Naive thymus-derived CD4-positive, alpha-beta T cell (primary cell): ENCODE data around the gene EVX2. TPM values are rescaled to one million over a fixed set of nuclear protein-coding genes. Genes with fewer than 3 reads are reported as not detected.
A peak's percentile ranks its signal among the peaks of the same experiment; 100 is the strongest.

ENCODE experiments used
- ATAC-seq: fragments of 150-1000 bp; cut with Tn5 transposase; 2 replicates; pipeline ENCODE4 v1.10.0; 2021; ENCODE audit warnings: mild to moderate bottlenecking, moderate library complexity
- CTCF ChIA-PET: fragments of 350-600 bp; sonication (Branson Sonifier 250); formaldehyde crosslinking; loops from one replicate; lab custom pipeline; 2021; ENCODE audit warnings: antibody characterized with exemption; lab: Charles Lee
- POLR2A ChIA-PET: fragments of 350-600 bp; sonication (Branson Sonifier 250); formaldehyde crosslinking; loops from one replicate; lab custom pipeline; 2021; ENCODE audit warnings: antibody characterized with exemption, inconsistent platforms; lab: Charles Lee
- DNase-seq, 9 donors: peaks; one replicate each; pipeline versions ENCODE4 v3.0.0 to v3.0.0-alpha.2; 2020 to 2022; ENCODE audit warnings: mixed read lengths in 1 of 9
- H3K27ac ChIP-seq: one replicate; pipeline ENCODE4 v1.7.0; 2013; ENCODE audit warnings: mild to moderate bottlenecking, low read depth, low read length, moderate library complexity
- H3K27me3 ChIP-seq, 2 donors: one replicate each; pipeline ENCODE4 v1.7.0; 2013; ENCODE audit warnings: low read length in 2 of 2, mild to moderate bottlenecking in 2 of 2, moderate library complexity in 2 of 2; ENCODE audit not compliant: control insufficient read depth in 2 of 2, insufficient read depth in 2 of 2
- H3K36me3 ChIP-seq, 3 experiments: 1 replicate in 2 of 3; 2 replicates in 1 of 3; pipeline ENCODE4 v1.7.0; 2013; ENCODE audit warnings: low read length in 3 of 3, mild to moderate bottlenecking in 3 of 3, moderate library complexity in 1 of 3; ENCODE audit not compliant: insufficient read depth in 3 of 3, control insufficient read depth in 2 of 3
- H3K4me1 ChIP-seq, 2 donors: one replicate each; pipeline ENCODE4 v1.7.0; 2013; ENCODE audit warnings: low read length in 2 of 2, mild to moderate bottlenecking in 2 of 2, moderate library complexity in 1 of 2; ENCODE audit not compliant: control insufficient read depth in 2 of 2, insufficient read depth in 2 of 2
- H3K4me3 ChIP-seq: 2 replicates; pipeline ENCODE4 v1.7.0; 2013; ENCODE audit warnings: mild to moderate bottlenecking, low read length
- H3K9me3 ChIP-seq, 3 experiments: 1 replicate in 2 of 3; 2 replicates in 1 of 3; pipeline ENCODE4 v1.7.0; 2013; ENCODE audit warnings: low read length in 3 of 3; ENCODE audit not compliant: control insufficient read depth in 2 of 3
- H3K27ac Mint-ChIP-seq, 9 donors: one replicate each; pipeline ENCODE4 v1.8.0; 2020 to 2022; ENCODE audit warnings: mixed read lengths in 9 of 9, mild to moderate bottlenecking in 8 of 9, moderate library complexity in 5 of 9, inconsistent platforms in 2 of 9
- H3K27me3 Mint-ChIP-seq, 5 donors: one replicate each; pipeline ENCODE4 v1.8.0; 2021 to 2022; ENCODE audit warnings: mixed read lengths in 5 of 5, mild to moderate bottlenecking in 1 of 5
- H3K36me3 Mint-ChIP-seq, 5 donors: one replicate each; pipeline ENCODE4 v1.8.0; 2020 to 2022; ENCODE audit warnings: mixed read lengths in 5 of 5, mild to moderate bottlenecking in 3 of 5, inconsistent platforms in 1 of 5
- H3K4me1 Mint-ChIP-seq, 7 donors: one replicate each; pipeline ENCODE4 v1.8.0; 2020 to 2022; ENCODE audit warnings: mixed read lengths in 7 of 7, mild to moderate bottlenecking in 3 of 7, inconsistent platforms in 1 of 7
- H3K4me3 Mint-ChIP-seq, 10 donors: one replicate each; pipeline ENCODE4 v1.8.0; 2020 to 2022; ENCODE audit warnings: mild to moderate bottlenecking in 10 of 10, mixed read lengths in 10 of 10, moderate library complexity in 6 of 10, inconsistent platforms in 2 of 10
- H3K9me3 Mint-ChIP-seq, 11 donors: one replicate each; pipeline ENCODE4 v1.8.0; 2020 to 2022; ENCODE audit warnings: mixed read lengths in 11 of 11, mild to moderate bottlenecking in 4 of 11, inconsistent platforms in 1 of 11, moderate library complexity in 1 of 11
- intact Hi-C, 2 donors: fragments of 100-400 bp; cut with micrococcal nuclease; formaldehyde crosslinking; loops; one replicate each; pipeline ENCODE4 v1.15.1; 2023
- polyA plus RNA-seq, 2 donors: library from polyadenylated mRNA; unstranded; fragments of 300-500 nt; fragmentation: Illumina TruSeq; gene quantifications; one replicate each; pipeline ENCODE4 v1.2.3, GENCODE V29; 2021
- total RNA-seq, 6 experiments: library from RNA in 5 of 6; stranded (reverse) in 5 of 6; gene quantifications; 1 replicate in 5 of 6; 2 replicates in 1 of 6; pipeline ENCODE4 v1.2.3 and lab custom pipeline; 2021 to 2026

Gene EVX2
- total and polyA plus RNA-seq, 7 experiments from 2014 or later, result not detected

GRCh38 chr2:176072951-176073904 is 10.5 kb downstream of the EVX2 start:
- H3K36me3 ChIP-seq, result no peaks in the 10 kb centered on the region
- Mint-ChIP-seq H3K4me3 (no peak overlapping the region), H3K4me1 (peaks cover 0 to 11% (median 9%) of the 10 kb centered on the region in 7 donors), H3K36me3 (peaks cover 0 to 9% (median 2%) of the 10 kb centered on the region in 5 donors), H3K27me3 (peaks cover 86 to 95% (median 87%) of the 10 kb centered on the region in 5 donors), H3K9me3 (peaks cover under 1 to 37% (median 17%) of the 10 kb centered on the region in 11 donors), H3K27ac (no peak overlapping the region)
- H3K27me3 ChIP-seq, result peaks cover 30 to 54% of the 10 kb centered on the region in 2 donors
- intact Hi-C loops, result no loop called here
- ATAC-seq, result no peak
- H3K27ac ChIP-seq, result no peak overlapping the region
- H3K9me3 ChIP-seq, result peaks cover 0 to 7% (median 0%) of the 10 kb centered on the region in 3 experiments
- H3K4me3 ChIP-seq, result no peak overlapping the region
- DNase-seq, result no peak
- ChIA-PET CTCF (interaction anchor here (1.2 kb wide), 1 partner anchor 578 kb away, joined by 3 read pairs; no protein-coding TSS in a partner anchor), POLR2A (no interaction called here)
- H3K4me1 ChIP-seq, result no peaks in the 10 kb centered on the region

- POLR2A ChIA-PET, result no interaction called here
Measured at GRCh38 chr2:176072292-176072669, 11.5 kb downstream of the EVX2 start.

GRCh38 chr2:176071330-176072291 is 12.2 kb downstream of the EVX2 start:
- peaks cover 0 to 17% (median 13%) of the 10 kb centered on the region in 7 donors for H3K4me1 Mint-ChIP-seq
- DNase-seq, result no peak
- H3K9me3 Mint-ChIP-seq, result peaks cover 0 to 34% (median 15%) of the 10 kb centered on the region in 11 donors
- CTCF ChIA-PET, result no interaction called here
- no peak overlapping the region for H3K4me3 ChIP-seq
- peaks cover 0 to 7% (median 0%) of the 10 kb centered on the region in 3 experiments for H3K9me3 ChIP-seq
- no peak overlapping the region for H3K27ac ChIP-seq
- peaks cover 0 to 7% (median 2%) of the 10 kb centered on the region in 5 donors for H3K36me3 Mint-ChIP-seq
- H3K36me3 ChIP-seq, result no peaks in the 10 kb centered on the region
- no peaks in the 10 kb centered on the region for H3K4me1 ChIP-seq
- POLR2A ChIA-PET, result interaction anchor here (0.6 kb wide), 1 partner anchor 25 kb away, joined by 4 read pairs; no protein-coding TSS in a partner anchor
- peak overlapping the region in 1 of 10 donors; percentile 30 for H3K4me3 Mint-ChIP-seq
- peaks cover 26 to 44% of the 10 kb centered on the region in 2 donors for H3K27me3 ChIP-seq
- no peak overlapping the region for H3K27ac Mint-ChIP-seq
- no peak for ATAC-seq
- intact Hi-C loops, result no loop called here
- H3K27me3 Mint-ChIP-seq, result peaks cover 85 to 94% (median 90%) of the 10 kb centered on the region in 5 donors

More at GRCh38 chr2:176072292-176072669, 11.5 kb downstream of the EVX2 start:
- Mint-ChIP-seq H3K9me3 (peaks cover 0 to 35% (median 16%) of the 10 kb centered on the region in 11 donors), H3K27ac (no peak overlapping the region), H3K4me3 (peak overlapping the region in 1 of 10 donors; percentile 30), H3K36me3 (peaks cover 0 to 9% (median 2%) of the 10 kb centered on the region in 5 donors), H3K27me3 (peaks cover 91 to 96% (median 91%) of the 10 kb centered on the region in 5 donors), H3K4me1 (peaks cover 0 to 17% (median 12%) of the 10 kb centered on the region in 7 donors)
- peaks cover 0 to 7% (median 0%) of the 10 kb centered on the region in 3 experiments for H3K9me3 ChIP-seq
- no peak overlapping the region for H3K27ac ChIP-seq
- DNase-seq (no peak), ATAC-seq (no peak)
- peaks cover 28 to 48% of the 10 kb centered on the region in 2 donors for H3K27me3 ChIP-seq
- intact Hi-C loops, result no loop called here
- no peaks in the 10 kb centered on the region for H3K4me1 ChIP-seq
- H3K4me3 ChIP-seq, result no peak overlapping the region
- CTCF ChIA-PET, result no interaction called here
- no peaks in the 10 kb centered on the region for H3K36me3 ChIP-seq

- Mint-ChIP-seq H3K27me3 (peaks cover 84 to 94% (median 88%) of the 10 kb centered on the region in 5 donors), H3K4me1 (peaks cover 0 to 22% (median 13%) of the 10 kb centered on the region in 7 donors), H3K27ac (no peak overlapping the region), H3K36me3 (peaks cover 0 to under 1% (median 0%) of the 10 kb centered on the region in 5 donors), H3K9me3 (peaks cover 0 to 8% (median 0%) of the 10 kb centered on the region in 11 donors), H3K4me3 (peak overlapping the region in 1 of 10 donors; percentile 20)
- H3K36me3 ChIP-seq, result no peaks in the 10 kb centered on the region
- H3K9me3 ChIP-seq, result no peaks in the 10 kb centered on the region
- DNase-seq (no peak), ATAC-seq (no peak)
- H3K27ac ChIP-seq, result no peak overlapping the region
- intact Hi-C loops, result no loop called here
- H3K4me3 ChIP-seq, result no peak overlapping the region
- H3K27me3 ChIP-seq, result peaks cover 20 to 22% of the 10 kb centered on the region in 2 donors
- POLR2A ChIA-PET, result no interaction called here
- no peaks in the 10 kb centered on the region for H3K4me1 ChIP-seq
- CTCF ChIA-PET, result no interaction called here
Measured at GRCh38 chr2:176068419-176068832, 15.3 kb downstream of the EVX2 start.

- peaks cover 0 to 22% (median 12%) of the 10 kb centered on the region in 7 donors for H3K4me1 Mint-ChIP-seq
- no peak overlapping the region for H3K4me3 ChIP-seq
- peaks cover 0 to 7% (median 0%) of the 10 kb centered on the region in 11 donors for H3K9me3 Mint-ChIP-seq
- no peak for DNase-seq
- peak overlapping the region in 5 of 10 donors; percentile 12 to 52 (median 32) for H3K4me3 Mint-ChIP-seq
- H3K4me1 ChIP-seq, result no peaks in the 10 kb centered on the region
- H3K27ac ChIP-seq, result no peak overlapping the region
- no peaks in the 10 kb centered on the region for H3K36me3 Mint-ChIP-seq
- peaks cover 17 to 18% of the 10 kb centered on the region in 2 donors for H3K27me3 ChIP-seq
- H3K27ac Mint-ChIP-seq, result no peak overlapping the region
- intact Hi-C loops, result no loop called here
- CTCF ChIA-PET, result no interaction called here
- no peaks in the 10 kb centered on the region for H3K36me3 ChIP-seq
- POLR2A ChIA-PET, result no interaction called here
- H3K9me3 ChIP-seq, result no peaks in the 10 kb centered on the region
- ATAC-seq, result no peak
- peaks cover 82 to 89% (median 86%) of the 10 kb centered on the region in 5 donors for H3K27me3 Mint-ChIP-seq
Measured at GRCh38 chr2:176067589-176068418, 16.0 kb downstream of the EVX2 start.
